Subcutaneous abdominal adipose tissue (tissue), 5 donors: Measurements from ENCODE around the gene SDHAF3.

Experiments used
- H3K27ac ChIP-seq: one replicate; pipeline ENCODE4 v1.7.0; 2013; ENCODE audit warnings: low read depth, mild to moderate bottlenecking, inconsistent platforms, low read length, moderate library complexity
- H3K27me3 ChIP-seq, 5 donors: one replicate each; pipeline ENCODE4 v1.7.0; 2013; ENCODE audit warnings: low read length in 5 of 5, inconsistent platforms in 1 of 5; ENCODE audit not compliant: control insufficient read depth in 5 of 5, insufficient read depth in 4 of 5
- H3K36me3 ChIP-seq, 5 donors: one replicate each; pipeline ENCODE4 v1.7.0; 2013; ENCODE audit warnings: low read length in 5 of 5; ENCODE audit not compliant: control insufficient read depth in 5 of 5, insufficient read depth in 5 of 5
- H3K4me1 ChIP-seq, 5 donors: one replicate each; pipeline ENCODE4 v1.7.0; 2013; ENCODE audit warnings: low read length in 5 of 5, mild to moderate bottlenecking in 3 of 5, moderate library complexity in 1 of 5; ENCODE audit not compliant: control insufficient read depth in 5 of 5, insufficient read depth in 5 of 5
- H3K4me3 ChIP-seq, 5 donors: one replicate each; pipeline ENCODE4 v1.7.0; 2013; ENCODE audit warnings: low read length in 5 of 5, low read depth in 1 of 5
- H3K9ac ChIP-seq, 5 donors: one replicate each; pipeline ENCODE4 v1.7.0; 2013; ENCODE audit warnings: low read length in 5 of 5, mild to moderate bottlenecking in 4 of 5, moderate library complexity in 3 of 5
- H3K9me3 ChIP-seq, 5 donors: one replicate each; pipeline ENCODE4 v1.7.0; 2013; ENCODE audit warnings: low read length in 5 of 5; ENCODE audit not compliant: control insufficient read depth in 5 of 5
- donor health status: healthy.
- donor health status: healthy.
- donor health status: healthy.
- donor health status: healthy.
- donor health status: healthy.

The SDHAF3 gene

GRCh38 chr7:97094284-97094930, 23.1 kb upstream of the SDHAF3 start:
- H3K4me1 ChIP-seq: no peaks in the 10 kb centered on the region
- H3K27me3 ChIP-seq: peaks cover 0 to 3% (median 2%) of the 10 kb centered on the region in 5 donors
- no peak overlapping the region for H3K9ac ChIP-seq
- no peak overlapping the region for H3K27ac ChIP-seq
- H3K36me3 ChIP-seq: no peaks in the 10 kb centered on the region
- no peaks in the 10 kb centered on the region for H3K9me3 ChIP-seq
- H3K4me3 ChIP-seq: no peak overlapping the region

GRCh38 chr7:97096037-97096436, 21.5 kb upstream of the SDHAF3 start:
- Histone ChIP-seq H3K4me1 (no peaks in the 10 kb centered on the region), H3K4me3 (no peak overlapping the region), H3K27me3 (peaks cover 0 to 3% (median 0%) of the 10 kb centered on the region in 5 donors), H3K36me3 (no peaks in the 10 kb centered on the region), H3K9ac (no peak overlapping the region), H3K27ac (no peak overlapping the region), H3K9me3 (no peaks in the 10 kb centered on the region)

DNA sequence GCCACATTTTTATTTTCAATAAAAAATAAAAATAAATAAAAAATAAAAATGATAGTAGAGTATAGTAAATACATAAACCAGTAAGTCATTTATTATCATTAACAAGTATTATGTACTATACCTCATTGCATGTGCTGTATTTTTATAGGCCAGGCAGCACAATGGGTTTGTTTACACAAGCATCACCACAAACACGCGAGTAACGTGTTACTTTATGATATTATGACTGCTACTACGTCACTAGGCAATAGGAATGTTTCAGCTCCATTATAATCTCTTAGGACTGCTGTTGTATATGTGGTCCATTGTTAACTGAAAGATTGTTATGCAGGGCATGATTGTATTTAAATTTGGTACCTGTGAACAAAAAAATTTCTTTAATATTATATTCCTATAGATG, 20.8 kb upstream of the SDHAF3 start:
- Histone ChIP-seq H3K9ac (no peak overlapping the region), H3K4me1 (no peaks in the 10 kb centered on the region), H3K4me3 (no peak overlapping the region), H3K9me3 (no peaks in the 10 kb centered on the region), H3K27me3 (peaks cover 0 to 3% (median 0%) of the 10 kb centered on the region in 5 donors), H3K36me3 (no peaks in the 10 kb centered on the region), H3K27ac (no peak overlapping the region)

DNA sequence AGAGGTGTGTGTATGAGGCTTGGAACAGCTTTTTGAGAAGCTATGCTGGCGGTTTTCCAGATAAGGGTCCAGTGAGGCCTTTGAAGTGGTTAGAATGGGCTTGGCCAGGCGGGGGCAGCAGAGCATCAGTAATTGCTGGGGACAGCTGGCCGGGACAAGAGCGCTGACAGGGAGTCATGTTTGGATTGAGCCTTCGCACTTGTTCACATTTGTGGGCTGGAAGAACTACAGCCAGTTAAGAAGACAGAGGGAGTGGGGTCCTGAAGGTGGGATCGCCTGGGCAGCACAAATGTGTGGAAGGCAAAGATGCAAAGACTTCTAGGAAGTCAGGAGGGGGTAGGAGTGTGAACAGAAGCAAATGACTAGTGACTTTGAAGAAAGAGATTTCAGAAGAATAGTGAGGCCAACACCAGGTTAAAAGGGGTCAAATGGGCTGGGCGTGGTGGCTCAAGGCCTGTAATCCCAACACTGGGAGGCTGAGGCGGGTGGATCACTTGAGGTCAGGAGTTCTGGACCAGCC, 12.7 kb upstream of the SDHAF3 start:
- H3K9ac ChIP-seq: peak overlapping the region in 1 of 5 donors; percentile 19
- H3K9me3 ChIP-seq: peaks cover 0 to 6% (median 0%) of the 10 kb centered on the region in 5 donors
- no peaks in the 10 kb centered on the region for H3K27me3 ChIP-seq
- H3K4me1 ChIP-seq: peaks cover 0 to 4% (median 2%) of the 10 kb centered on the region in 5 donors
- H3K36me3 ChIP-seq: no peaks in the 10 kb centered on the region
- H3K4me3 ChIP-seq: no peak overlapping the region
- no peak overlapping the region for H3K27ac ChIP-seq

- Histone ChIP-seq H3K9ac (no peak overlapping the region), H3K27me3 (no peaks in the 10 kb centered on the region), H3K27ac (no peak overlapping the region), H3K4me1 (peaks cover 0 to 4% (median 2%) of the 10 kb centered on the region in 5 donors), H3K36me3 (no peaks in the 10 kb centered on the region), H3K9me3 (peaks cover 0 to 6% (median 0%) of the 10 kb centered on the region in 5 donors), H3K4me3 (no peak overlapping the region)
Observed at GRCh38 chr7:97107192-97107800, 10.2 kb upstream of the SDHAF3 start.

GRCh38 chr7:97116308-97116707, 1.2 kb upstream of the SDHAF3 start:
- no peak overlapping the region for H3K27ac ChIP-seq
- no peaks in the 10 kb centered on the region for H3K27me3 ChIP-seq
- H3K4me3 ChIP-seq: no peak overlapping the region
- no peak overlapping the region for H3K9ac ChIP-seq
- no peaks in the 10 kb centered on the region for H3K9me3 ChIP-seq
- peaks cover 0 to 24% (median 16%) of the 10 kb centered on the region in 5 donors for H3K4me1 ChIP-seq
- H3K36me3 ChIP-seq: no peaks in the 10 kb centered on the region

- H3K27me3 ChIP-seq: no peaks in the 10 kb centered on the region
- H3K36me3 ChIP-seq: no peaks in the 10 kb centered on the region
- H3K9me3 ChIP-seq: no peaks in the 10 kb centered on the region
- peak overlapping the region; percentile 70 for H3K27ac ChIP-seq
- peak overlapping the region; percentile 79 to 98 (median 97) for H3K4me3 ChIP-seq
- peaks cover 0 to 24% (median 16%) of the 10 kb centered on the region in 5 donors for H3K4me1 ChIP-seq
- peak overlapping the region; percentile 29 to 91 (median 85) for H3K9ac ChIP-seq
Observed at GRCh38 chr7:97117035-97117371, 495 bp upstream of the SDHAF3 start.

GRCh38 chr7:97118306-97118917, 914 bp downstream of the SDHAF3 start:
- Histone ChIP-seq H3K9ac (peak overlapping the region; percentile 64 to 91 (median 85)), H3K4me1 (peaks cover 0 to 24% (median 16%) of the 10 kb centered on the region in 5 donors), H3K27ac (peak overlapping the region; percentile 70), H3K4me3 (peak overlapping the region; percentile 87 to 98 (median 97)), H3K36me3 (no peaks in the 10 kb centered on the region), H3K27me3 (no peaks in the 10 kb centered on the region), H3K9me3 (no peaks in the 10 kb centered on the region)

- Histone ChIP-seq H3K9me3 (no peaks in the 10 kb centered on the region), H3K4me1 (peaks cover 0 to 24% (median 16%) of the 10 kb centered on the region in 5 donors), H3K27me3 (no peaks in the 10 kb centered on the region), H3K27ac (no peak overlapping the region), H3K36me3 (no peaks in the 10 kb centered on the region), H3K9ac (no peak overlapping the region), H3K4me3 (no peak overlapping the region)
Observed at GRCh38 chr7:97119747-97120146, 2.2 kb downstream of the SDHAF3 start.
